ENCODE data around the gene HNF1B. TPM values are rescaled to one million over a fixed set of nuclear protein-coding genes. Genes with fewer than 3 reads are reported as not detected.

Gene HNF1B
- total RNA-seq, 4 donors from 2014 or later: not detected

DNA sequence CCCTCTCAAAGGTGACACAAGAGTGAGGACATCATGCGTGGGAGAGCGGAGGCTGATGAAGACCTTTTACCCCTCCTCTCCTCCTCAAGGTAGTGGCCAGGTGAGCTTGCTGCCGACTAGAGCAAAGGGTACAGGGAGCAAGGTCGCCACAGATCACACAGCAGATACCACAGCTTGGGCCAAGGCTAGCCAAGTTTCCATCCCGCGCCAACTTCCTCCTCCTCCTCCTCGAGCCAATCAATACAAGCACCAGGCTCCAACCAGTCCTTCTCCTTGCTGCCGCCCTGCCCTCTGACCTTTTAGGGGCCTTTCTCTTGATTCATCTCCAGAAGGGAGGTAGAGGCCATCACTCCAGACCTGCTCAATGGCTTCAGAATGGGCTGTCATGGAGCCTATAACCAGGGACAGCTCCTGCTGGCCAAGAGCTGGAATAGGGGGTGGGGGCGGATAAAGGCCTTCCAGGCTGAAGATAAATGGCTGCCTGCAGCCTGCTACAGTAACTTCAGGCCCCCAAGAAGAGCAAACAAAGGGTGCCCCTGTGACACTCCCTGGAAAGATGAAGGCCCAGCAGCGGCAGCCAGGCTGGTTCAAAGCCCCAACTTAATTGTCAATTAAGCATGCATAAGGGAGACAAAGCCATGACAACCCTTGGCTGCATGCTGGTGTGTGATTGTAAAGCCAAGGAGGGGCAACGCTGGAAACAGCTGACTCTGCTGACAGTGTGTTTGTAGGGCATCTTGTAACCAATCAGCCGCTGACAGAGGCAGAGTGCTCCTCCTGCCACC lies 17.8 kb downstream of the HNF1B start:
- TF ChIP-seq, protein P1, sequence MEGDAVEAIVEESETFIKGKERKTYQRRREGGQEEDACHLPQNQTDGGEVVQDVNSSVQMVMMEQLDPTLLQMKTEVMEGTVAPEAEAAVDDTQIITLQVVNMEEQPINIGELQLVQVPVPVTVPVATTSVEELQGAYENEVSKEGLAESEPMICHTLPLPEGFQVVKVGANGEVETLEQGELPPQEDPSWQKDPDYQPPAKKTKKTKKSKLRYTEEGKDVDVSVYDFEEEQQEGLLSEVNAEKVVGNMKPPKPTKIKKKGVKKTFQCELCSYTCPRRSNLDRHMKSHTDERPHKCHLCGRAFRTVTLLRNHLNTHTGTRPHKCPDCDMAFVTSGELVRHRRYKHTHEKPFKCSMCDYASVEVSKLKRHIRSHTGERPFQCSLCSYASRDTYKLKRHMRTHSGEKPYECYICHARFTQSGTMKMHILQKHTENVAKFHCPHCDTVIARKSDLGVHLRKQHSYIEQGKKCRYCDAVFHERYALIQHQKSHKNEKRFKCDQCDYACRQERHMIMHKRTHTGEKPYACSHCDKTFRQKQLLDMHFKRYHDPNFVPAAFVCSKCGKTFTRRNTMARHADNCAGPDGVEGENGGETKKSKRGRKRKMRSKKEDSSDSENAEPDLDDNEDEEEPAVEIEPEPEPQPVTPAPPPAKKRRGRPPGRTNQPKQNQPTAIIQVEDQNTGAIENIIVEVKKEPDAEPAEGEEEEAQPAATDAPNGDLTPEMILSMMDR (IDR thresholded peaks at IDR 0.05): no peak
- TF ChIP-seq POLR2A (IDR thresholded peaks at IDR 0.05): no peak
- H3K4me3 ChIP-seq (ENCODE audit: low read depth, poor library complexity, severe bottlenecking): no peak overlapping the region
- intact Hi-C loops (cut with DNase I; ENCODE audit: low total_unique reads): no loop called here
- 81 to 83% methylated on average over 12 of the region's 12 CpGs for WGBS, 2 donors
- DNase-seq (ENCODE audit: low spot score in 2 of 2): peak in 1 of 2 donors; percentile 54

GRCh38 chr17:37726248-37726647 lies 18.6 kb downstream of the HNF1B start:
- WGBS, 2 donors: 81 to 84% methylated on average over 3 of the region's 3 CpGs
- TF ChIP-seq, protein P1 (IDR thresholded peaks at IDR 0.05): no peak
- TF ChIP-seq POLR2A (IDR thresholded peaks at IDR 0.05): no peak
- H3K4me3 ChIP-seq (ENCODE audit: low read depth, poor library complexity, severe bottlenecking): no peak overlapping the region
- intact Hi-C loops (cut with DNase I; ENCODE audit: low total_unique reads): no loop called here
- peak in 1 of 2 donors; percentile 32 for DNase-seq (ENCODE audit: low spot score in 2 of 2)

- DNase-seq (ENCODE audit: low spot score in 2 of 2): peak in 1 of 2 donors; percentile 26
- 44 to 59% methylated on average over 4 of the region's 4 CpGs for WGBS, 2 donors
- intact Hi-C loops (cut with DNase I; ENCODE audit: low total_unique reads): no loop called here
- no peak overlapping the region for H3K4me3 ChIP-seq (ENCODE audit: low read depth, poor library complexity, severe bottlenecking)
- no peak for TF ChIP-seq POLR2A (IDR thresholded peaks at IDR 0.05)
- TF ChIP-seq, protein P1 (IDR thresholded peaks at IDR 0.05): no peak
These were observed 19.2 kb downstream of the HNF1B start for GRCh38 chr17:37725601-37726146.

- TF ChIP-seq, protein P1 (IDR thresholded peaks at IDR 0.05): no peak
- TF ChIP-seq POLR2A (IDR thresholded peaks at IDR 0.05): no peak
These were observed 19.8 kb downstream of the HNF1B start for GRCh38 chr17:37725021-37725595.

GRCh38 chr17:37720989-37721388 lies 23.9 kb downstream of the HNF1B start:
- no peak overlapping the region for H3K4me3 ChIP-seq (ENCODE audit: low read depth, poor library complexity, severe bottlenecking)
- DNase-seq (ENCODE audit: low spot score in 2 of 2): no peak
- TF ChIP-seq POLR2A (IDR thresholded peaks at IDR 0.05): no peak
- TF ChIP-seq, protein P1 (IDR thresholded peaks at IDR 0.05): no peak
- 37 to 45% methylated on average over 4 of the region's 4 CpGs for WGBS, 2 donors
- intact Hi-C loops (cut with DNase I; ENCODE audit: low total_unique reads): no loop called here

More at GRCh38 chr17:37725021-37725595, 19.8 kb downstream of the HNF1B start:
- WGBS, 2 donors: 77 to 80% methylated on average over 5 of the region's 5 CpGs
- no peak overlapping the region for H3K4me3 ChIP-seq (ENCODE audit: low read depth, poor library complexity, severe bottlenecking)
- intact Hi-C loops (cut with DNase I; ENCODE audit: low total_unique reads): no loop called here
- peak in 1 of 2 donors; percentile 36 for DNase-seq (ENCODE audit: low spot score in 2 of 2)

All from lower leg skin (tissue), 4 donors.